Right hindlimb (tissue), 1 donor: Measurements from ENCODE around the gene TCIRG1.
A peak's percentile ranks its signal among the peaks of the same experiment; 100 is the strongest.
"Not testable (repeated sequence)": the region's sequence is repeated elsewhere in the genome, so short reads cannot be mapped to it uniquely, and the experiment has no call there.

Experiments
- DNase-seq: peaks from one replicate; pipeline ENCODE4 v3.0.0-alpha.2; 2018

TCIRG1 gene, protein sequence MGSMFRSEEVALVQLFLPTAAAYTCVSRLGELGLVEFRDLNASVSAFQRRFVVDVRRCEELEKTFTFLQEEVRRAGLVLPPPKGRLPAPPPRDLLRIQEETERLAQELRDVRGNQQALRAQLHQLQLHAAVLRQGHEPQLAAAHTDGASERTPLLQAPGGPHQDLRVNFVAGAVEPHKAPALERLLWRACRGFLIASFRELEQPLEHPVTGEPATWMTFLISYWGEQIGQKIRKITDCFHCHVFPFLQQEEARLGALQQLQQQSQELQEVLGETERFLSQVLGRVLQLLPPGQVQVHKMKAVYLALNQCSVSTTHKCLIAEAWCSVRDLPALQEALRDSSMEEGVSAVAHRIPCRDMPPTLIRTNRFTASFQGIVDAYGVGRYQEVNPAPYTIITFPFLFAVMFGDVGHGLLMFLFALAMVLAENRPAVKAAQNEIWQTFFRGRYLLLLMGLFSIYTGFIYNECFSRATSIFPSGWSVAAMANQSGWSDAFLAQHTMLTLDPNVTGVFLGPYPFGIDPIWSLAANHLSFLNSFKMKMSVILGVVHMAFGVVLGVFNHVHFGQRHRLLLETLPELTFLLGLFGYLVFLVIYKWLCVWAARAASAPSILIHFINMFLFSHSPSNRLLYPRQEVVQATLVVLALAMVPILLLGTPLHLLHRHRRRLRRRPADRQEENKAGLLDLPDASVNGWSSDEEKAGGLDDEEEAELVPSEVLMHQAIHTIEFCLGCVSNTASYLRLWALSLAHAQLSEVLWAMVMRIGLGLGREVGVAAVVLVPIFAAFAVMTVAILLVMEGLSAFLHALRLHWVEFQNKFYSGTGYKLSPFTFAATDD

DNA sequence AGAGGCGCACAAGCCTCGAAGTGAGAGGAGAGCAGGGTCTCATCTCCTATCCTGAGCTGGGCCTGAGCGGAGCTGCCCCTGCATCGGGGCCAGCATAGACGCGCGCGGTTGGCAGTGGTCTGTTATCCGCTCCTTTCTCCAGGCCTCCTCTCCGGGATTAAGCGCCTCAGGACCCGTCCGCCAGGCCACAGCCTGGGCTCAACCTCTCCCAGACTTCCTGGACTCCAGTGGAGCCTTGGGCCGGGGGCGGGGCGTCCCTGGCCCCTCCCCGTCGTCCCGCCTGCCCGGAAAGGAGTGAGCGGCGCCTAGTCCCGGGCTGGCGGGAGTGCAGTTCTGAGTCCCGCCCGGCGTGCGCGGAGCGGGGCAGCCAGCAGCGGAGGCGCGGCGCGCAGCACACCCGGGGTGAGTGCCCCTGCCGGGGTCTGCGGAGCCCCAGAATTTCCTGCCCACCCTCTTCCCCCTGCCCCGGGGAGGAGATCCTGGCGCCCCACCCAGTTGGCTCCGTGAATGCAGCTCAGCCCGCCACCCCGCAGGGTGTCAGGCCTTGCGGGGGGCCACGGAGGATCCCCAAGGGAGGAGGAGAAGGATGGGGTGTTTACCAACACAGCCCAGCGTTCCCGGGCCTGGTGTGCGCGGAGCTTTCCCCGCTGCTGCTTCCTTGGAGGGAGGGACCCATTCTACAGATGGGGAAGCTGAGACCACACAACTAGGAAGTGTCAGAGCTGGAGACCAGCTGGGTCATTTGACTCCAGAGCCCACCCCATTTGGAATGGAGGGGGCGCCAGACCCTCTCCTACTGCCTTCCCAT is at the start of gene TCIRG1:
Gene TCIRG1, plus strand, starts transcription at position 308 of the 808 bp plus-strand sequence. CDS start 2,247 bp downstream, outside the sequence.
- peak; percentile 89 for DNase-seq

DNA sequence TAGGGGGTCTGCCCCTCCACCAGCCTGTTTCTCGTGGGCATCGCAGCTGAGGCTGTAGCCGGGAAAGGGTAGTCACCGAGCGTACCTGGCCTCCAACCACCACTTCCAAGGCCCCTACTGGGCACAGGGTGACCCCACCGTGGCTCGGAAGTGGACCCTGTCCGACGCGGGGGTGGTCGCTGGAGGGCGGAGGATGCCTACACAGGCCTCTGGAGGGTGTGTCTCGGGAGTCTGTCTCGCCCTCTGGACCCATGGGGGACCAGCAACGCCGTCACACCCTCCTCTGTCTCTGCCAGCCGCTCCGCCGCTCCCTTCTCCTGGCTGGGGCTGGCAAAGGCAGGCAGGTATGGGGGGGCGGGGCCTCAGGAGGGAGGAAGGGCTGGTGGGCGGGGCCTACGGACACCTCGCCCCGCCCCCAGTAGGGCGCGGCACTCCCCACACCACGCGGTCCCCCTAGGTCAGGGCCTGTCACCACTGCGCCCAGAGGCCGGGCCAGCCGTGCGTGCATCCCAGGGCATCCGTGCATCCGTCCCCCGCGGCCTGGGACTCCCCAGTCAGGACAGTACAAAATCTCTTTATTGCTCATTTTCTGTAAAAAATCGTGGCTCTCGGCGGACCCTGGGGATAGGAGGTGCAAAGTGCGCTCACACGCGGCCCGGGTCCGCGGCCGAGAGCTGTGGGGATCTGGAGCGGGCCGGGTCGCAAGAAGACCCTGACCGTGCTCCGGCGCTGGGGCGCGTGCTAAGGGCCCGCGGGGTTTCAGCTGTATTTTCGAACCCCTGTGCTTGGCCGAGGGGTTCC is 48.1 kb upstream of the TCIRG1 start:
- not testable (repeated sequence) for DNase-seq

DNA sequence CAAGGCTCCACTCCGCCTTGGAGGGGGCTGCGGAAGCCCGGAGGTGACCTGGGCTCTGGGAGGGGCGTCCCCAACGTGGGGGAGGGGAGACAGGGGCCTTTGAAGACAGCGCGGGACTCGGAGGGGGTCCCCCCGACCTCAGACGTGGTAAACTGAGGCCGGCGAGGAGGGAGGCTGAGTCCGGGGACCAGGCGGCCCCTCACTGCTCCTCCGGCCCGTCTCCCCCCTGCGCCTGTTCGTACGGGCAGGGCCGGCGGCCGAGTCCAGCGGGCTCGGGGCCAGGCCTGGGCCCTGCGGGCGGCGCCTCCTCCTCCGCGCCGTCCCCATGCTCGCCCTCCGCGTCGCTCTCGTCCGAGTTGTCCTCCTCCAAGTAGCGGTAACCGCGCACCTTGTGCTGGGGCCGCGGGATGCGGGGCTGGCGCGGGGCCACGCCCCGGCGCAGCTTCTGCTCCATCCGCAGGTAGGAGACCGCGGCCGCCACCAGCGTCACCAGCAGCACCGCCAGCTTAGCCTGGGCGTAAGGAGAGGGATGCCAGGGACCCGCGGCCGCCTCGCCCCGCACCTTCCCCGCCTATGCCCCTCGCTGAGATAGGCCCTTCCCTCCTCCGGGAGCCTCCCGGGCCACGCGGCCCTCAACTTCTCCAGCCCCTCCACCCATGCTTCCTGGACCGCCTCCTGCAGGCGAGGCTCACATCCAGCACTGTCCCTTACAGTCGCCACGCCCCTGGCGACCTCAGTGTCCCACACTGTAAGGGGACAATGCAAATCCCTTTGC is 47.3 kb upstream of the TCIRG1 start:
- not testable (repeated sequence) for DNase-seq

DNA sequence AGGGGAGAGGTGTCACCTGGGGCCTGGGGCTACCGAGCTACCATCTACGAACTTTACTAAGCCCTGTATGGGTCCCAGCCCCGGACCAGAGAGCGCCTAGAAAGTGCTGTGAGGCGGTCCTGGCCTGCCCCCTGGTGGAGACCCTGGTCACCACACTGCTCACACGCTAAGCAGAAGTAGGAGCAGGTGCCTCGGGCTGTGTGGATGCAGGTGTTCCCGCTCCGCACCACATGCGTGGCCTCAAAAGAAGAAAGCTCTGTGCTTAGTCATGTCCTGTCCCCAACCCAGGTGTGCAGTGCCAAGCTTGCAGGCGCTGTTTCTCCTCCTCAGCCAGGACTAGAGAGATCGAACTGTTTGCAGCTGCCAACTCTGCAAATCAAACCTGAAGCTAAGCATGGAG is 45.0 kb upstream of the TCIRG1 start:
- DNase-seq = peak; percentile 28

DNA sequence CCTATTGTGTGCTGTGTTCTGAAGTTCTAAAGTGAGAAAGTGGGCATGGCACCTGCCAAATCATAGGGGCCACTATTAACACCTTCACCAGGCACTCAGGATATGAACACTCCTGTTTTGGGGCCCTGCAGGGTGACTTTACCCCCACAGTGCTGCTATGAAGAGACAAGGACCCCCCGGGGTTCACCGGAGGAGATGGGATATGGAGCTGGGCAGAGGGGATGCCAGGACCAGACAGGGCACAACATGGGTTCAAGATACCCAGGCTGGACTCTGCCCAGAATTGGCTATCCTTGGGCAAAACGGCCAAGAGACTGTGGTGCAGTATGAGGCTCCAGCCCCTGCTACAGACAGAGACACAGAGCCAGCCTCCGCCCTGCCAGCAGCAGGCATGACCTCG is 44.4 kb upstream of the TCIRG1 start:
- not testable (repeated sequence) for DNase-seq

DNA sequence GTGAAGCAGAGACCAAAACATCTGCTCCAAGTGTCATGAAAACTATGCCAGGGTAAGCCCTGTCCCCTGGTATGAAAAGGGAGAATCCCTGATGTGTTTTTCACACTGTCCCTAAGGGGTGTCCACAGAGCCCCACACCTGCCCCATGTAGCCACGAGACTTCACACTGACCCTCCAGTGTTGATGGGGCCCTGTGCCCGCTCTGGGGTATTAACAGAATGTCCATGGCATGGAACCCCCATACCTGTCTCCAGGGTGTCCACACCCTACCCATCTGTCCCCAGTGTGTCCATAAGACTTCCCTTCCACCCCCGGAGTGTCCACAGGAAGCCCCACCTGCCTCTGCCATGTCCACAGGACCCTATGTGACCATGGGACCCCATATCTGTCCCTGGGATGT is 43.7 kb upstream of the TCIRG1 start:
- not testable (repeated sequence) for DNase-seq

DNA sequence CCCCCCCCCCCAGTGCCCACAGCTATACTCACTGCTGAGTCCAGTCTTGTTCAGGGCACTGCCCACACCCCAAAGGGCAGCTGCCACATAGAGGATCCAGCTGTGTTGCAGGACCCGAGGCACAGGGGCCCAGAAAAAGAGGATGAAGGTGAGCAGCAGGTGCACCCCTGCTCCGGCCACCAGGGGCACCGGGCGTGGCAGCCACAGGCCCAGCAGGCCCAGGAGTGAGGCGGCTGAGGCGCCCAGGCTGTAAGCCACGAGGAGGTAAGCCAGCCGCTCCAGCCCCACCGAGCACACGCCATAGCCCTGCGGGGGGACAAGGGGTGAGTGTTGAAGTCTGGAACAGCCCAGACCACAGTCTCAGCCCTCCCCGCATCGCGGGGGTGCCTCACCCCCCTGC is 43.2 kb upstream of the TCIRG1 start:
- not testable (repeated sequence) for DNase-seq

DNA sequence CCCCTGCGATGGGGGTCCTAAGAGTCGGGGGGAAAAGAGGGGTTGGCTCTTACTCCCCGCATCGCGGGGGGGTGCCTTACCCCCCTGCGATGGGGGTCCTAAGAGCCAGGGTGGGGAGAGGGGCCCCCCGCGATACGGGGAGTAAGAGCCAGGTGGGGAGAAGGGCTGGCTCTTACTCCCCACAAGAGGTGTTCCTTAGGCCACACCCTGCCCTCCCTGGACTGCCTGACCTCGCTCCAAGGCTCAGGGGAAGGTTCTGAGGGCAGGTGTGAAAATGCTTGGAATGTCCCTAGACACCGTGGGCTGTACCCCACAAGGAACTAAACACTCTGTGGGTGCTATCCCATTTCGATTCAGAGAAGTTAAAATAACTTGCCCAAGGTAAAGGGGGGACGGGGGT is 42.8 kb upstream of the TCIRG1 start:
- DNase-seq = no peak

DNA sequence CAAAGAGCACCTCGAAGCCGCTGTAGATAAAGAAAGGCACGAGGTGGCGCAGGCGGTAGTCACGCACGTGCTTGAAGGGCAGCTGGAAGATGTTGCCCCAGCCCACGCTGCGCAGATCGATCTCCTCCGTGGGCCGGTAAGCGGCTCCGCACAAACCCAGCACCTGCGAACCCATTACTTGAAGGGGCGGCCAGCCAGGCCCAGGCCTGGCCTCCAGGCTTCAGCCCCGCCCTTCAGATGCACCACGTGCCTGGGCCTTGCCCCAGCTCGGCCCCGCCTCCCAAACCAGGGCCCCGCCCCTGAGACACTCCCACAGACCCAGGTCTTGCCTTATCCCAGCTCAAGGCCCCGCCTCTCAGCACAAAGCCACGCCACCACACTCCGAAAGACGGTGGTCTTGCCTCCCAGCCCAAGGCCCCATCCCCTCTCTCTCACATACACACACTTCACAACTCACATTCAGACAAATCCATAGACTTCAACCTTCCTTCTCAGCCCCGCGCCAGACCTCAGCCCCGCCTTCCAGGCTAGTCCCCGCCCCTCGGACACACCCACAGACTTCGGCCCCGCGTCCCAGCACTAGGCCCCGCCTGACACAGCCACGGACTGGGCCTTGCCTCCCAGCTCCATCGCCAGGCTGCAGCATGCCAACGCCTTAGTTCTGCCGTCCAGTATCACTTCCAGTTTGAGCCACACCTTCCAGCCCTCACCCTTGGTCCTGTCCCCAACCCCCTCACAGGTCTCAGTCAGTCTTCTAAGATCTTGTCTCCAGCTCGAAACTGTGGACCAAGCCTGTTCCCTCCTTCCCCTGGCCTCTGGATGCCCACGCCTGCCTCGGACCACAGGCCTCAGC is 42.0 kb upstream of the TCIRG1 start:
- peak; percentile 75 for DNase-seq

DNA sequence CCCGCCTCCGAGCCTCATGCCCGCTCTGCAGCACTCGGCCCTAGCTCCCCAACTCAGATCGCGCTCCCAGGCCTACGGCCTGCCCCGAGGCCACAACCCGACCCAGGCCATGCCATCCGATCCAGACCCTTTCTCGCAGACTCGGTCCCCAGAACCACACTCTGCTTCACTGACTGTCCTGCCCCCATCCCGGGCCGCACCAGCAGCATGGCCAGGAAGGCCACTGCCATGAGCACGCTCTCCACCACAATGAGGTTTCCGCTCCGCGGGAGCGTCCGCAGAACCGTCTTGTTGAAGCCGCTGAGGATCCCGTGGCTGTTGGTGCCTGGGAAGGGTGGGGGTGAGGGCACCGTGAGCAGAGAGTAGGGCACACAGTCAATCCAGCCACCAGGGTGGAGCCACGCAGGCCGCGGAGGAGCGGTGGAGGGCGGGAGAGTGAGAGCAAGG is 41.3 kb upstream of the TCIRG1 start:
- no peak for DNase-seq

DNA sequence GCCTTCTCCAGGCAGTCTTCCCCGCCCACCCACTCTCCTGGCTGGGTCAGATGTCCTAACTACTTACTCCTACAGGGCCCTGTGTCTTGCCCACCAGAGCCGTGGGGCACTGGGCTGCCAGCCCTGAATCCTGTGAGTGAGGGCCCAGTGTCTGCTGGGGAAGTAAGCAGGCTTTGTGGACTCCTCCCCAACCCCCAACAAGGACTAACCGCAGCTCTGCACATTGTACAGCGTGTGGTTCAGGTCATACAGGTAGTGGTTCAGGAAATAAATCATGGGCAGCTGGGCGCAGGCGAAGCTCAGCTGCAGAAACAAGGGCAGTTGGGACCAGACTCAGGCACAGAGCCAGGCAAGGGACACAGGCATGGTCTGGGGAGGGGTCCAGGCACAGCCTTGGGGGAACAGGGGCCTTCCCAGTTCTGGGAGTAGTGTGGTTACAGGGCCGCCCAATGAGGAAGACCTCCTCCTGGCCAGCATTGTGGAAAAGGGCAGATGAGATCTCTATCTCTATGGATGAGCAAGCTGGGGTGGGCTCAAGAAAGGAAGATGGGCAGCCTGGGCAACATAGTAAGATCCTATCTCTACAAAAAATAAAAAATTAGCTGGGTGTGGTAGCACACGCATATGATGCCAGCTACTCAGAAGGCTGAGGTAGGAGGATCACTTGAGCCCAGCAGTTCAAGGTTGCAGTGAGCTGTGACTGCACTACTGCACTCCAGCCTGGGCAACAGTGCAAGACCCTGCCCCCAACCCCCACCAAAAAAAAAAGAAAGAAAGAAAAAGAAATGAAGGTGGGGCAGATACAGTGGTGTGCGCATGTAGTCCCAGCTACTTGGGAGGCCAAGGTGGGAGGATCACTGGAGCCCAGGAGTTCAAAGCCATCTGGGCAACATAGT is 40.4 kb upstream of the TCIRG1 start:
- no peak for DNase-seq

DNA sequence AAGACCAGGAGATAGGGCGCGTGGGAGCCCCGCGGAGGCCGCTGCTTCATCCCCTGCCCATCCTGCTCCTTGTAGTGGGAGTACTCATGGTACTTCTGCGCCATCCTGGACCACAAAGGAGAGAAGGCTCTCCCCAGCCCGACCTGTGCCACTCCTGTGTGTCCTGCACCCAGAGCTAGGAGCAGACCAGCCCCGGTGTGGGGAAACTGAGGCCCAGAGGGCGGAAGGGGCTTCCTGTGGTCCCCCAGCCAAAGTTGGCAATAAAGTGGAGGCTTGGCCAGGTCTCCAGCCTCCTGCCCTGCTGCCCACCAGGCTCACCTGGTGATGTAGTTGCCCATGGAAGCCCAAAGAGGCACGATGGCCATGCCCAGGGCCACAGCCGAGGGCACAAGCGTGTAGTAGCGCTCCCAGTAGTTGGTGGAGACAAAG is 39.6 kb upstream of the TCIRG1 start:
- no peak for DNase-seq

DNA sequence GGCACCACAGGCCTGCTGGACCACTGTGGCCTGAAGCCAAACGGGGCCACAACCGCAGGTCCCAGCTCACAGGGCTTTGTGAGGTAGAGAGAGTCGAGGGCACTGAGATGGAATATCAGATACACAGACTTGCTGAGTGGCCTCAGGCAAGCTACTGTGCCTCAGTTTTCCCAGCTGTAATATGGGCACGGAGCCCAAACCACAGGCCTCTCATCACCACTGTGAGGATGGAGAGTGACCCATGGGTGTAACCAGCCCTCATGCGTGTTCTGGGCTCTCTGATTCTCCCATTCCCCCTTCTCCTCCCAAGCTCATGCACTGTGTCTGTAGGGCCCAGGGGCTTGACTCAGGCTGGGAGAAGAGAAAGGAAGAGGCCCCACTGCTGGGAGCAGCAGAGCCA is 39.1 kb upstream of the TCIRG1 start:
- DNase-seq = no peak

DNA sequence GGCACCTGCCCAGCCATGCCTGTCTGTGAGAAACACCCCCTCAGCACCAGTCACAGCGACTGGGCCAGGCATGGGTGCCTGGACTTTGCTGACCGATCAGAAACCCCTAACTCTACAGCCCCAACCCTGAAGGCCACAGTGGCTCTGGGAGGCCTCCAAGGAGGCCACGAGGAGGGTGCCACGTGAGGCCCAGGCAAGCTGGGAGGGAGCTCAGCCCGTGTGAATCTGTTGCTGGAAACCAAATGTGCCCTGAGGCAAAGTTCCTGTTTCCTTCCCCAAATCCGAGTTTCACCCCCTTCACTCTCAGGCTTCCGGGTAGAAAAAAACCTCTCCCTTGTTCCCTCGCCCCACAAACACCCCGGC is 36.3 kb upstream of the TCIRG1 start:
- no peak for DNase-seq

DNA sequence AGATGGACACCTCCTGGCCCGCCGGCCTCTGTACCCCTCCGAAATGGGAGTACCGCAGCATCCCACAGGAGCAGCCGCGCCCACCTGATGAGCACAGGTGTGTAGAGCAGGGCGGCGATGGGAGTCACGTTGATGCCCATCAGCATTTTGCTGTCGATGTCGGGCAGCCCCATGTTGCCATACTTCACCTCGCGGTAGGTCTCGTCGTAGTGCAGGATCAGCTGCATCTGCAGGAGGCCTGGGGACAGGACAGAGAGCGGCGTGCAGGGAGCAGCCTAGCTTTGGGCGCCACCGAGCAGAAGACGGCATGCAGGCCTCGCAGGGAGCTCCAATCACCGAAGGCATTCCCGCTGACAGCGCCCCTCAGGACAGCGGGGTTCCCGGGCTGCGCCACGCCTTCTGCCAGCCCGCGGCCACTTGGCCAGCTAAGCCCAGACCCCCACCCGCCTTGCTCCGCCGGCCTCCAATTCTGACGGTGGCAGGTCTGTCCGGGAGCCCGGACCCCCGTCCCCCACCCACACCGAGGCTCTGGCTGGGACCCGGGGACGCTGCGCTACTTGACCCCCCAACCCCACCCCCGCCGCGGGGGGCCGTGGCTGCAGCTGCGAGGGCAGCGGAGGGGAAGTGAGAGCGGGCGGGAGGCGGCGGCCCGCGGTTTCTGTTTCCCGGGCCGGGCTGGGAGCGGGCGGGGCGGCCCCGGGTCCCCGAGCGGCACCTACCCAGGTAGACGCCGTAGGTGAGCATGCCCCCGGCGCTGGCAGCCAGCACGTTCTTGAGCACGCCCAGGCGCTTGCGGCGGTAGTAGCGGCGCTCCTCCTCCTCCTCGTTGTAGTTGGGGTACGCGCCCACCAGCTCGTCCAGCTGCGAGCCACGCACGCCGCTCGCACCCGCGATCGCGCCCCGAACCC is 35.6 kb upstream of the TCIRG1 start:
- no peak for DNase-seq

DNA sequence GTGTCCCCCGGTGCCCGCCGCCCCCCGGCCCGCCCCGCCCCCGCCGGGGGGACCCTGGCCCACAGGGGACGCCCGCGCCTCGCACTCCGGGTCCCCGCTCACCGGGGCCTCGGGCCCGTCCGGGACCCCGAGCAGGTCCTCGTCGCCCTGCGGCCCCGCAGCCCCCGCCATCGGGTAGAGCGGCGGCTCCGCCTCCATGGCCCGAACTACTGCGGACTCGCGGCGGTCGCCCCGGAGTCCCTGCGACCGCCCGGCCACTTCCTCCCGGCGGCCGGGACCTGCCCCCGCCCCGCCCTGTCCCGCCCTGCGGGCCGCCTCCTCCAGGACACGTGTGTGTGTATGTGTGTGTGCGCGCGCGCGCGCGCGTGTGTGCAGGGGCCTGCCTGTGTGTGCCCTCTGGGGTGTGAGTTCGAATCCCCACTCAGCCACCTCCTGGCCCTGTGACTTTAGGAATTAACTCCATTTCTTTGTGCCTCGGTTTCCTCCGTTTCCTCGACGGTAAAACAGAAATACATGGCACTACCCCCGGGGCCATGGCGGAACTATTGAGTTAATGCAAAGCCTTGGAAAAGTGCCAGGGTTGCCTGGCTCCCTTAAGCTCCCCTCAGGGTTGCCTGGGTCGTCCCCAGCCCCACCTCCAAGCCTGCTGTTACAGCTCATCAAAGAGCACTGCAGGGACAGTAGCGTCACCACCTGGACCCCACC is 34.8 kb upstream of the TCIRG1 start, which contains the start of gene UNC93B1:
Gene UNC93B1, minus strand, starts transcription at position 252 of the 705 bp plus-strand sequence. Its CDS starts 54 bp downstream, at position 198.
- peak; percentile 87 for DNase-seq
